Measurements from ENCODE around the gene SLIT3. TPM values are rescaled to one million over a fixed set of nuclear protein-coding genes. Genes with fewer than 3 reads are reported as not detected.

The SLIT3 gene
- total and polyA plus RNA-seq, 10 of the 15 experiments (the other 5 are each of a cell fraction or from before 2014, with no cell fraction given) = 0.05 TPM; not detected in 9

DNA sequence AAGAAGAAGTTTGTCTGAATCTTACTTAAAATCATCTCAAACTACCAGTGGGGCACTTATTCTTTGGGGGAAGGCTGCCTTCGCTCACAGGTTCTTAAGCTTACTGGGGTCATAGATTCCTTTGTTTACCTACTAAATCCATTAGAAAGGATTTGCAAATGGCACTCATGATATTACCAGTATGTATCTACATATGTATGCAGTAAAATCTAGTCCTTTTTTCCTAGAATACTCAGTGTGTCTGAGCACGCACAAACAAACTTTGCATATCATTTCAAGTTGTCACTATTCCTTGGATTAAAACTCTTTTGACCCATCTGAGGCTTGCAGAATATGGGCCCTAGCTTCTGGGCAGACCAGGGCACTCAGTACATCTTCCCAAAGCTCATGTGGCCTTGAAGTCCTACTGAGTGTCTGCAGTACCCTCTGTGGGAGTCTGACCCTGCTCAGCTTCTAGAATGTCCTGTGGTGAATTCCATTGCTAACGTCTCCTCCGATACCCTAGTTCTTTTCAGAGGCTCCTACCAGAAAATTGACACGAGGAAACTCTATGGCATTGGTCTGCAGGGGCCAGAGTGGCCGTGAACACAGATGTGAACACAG, 297.9 kb downstream of the SLIT3 start:
- FAIRE-seq (no peak), ATAC-seq (no peak), DNase-seq (ENCODE audit: low read depth, low spot score) (no peak)
- Histone ChIP-seq H3K9me3 (replicated peaks; ENCODE audit: control insufficient read depth, insufficient read depth, low read length) (no peaks in the 10 kb centered on the region), H3K4me2 (ENCODE audit: control insufficient read depth, insufficient read depth) (no peak overlapping the region), H4K20me1 (ENCODE audit: control insufficient read depth, insufficient read depth) (no peaks in the 10 kb centered on the region), H3K27ac (ENCODE audit: control insufficient read depth, insufficient read depth) (no peak overlapping the region), H3K36me3 (ENCODE audit: control insufficient read depth in 2 of 2, insufficient read depth in 2 of 2, low read length in 1 of 2) (no peaks in the 10 kb centered on the region), H3K27me3 (replicated peaks in 1 of 2; ENCODE audit: control insufficient read depth in 2 of 2, insufficient read depth in 2 of 2, low read length in 1 of 2) (no peaks in the 10 kb centered on the region; a peak in 1 of 4 replicates), H2AFZ (ENCODE audit: control insufficient read depth, low read depth, low read length) (no peak overlapping the region), H3K4me1 (ENCODE audit: control insufficient read depth, insufficient read depth, low read length) (no peaks in the 10 kb centered on the region), H3K9ac (ENCODE audit: control insufficient read depth, insufficient read depth, low read length) (no peak overlapping the region), H3K79me2 (ENCODE audit: control insufficient read depth, insufficient read depth, low read length) (no peaks in the 10 kb centered on the region), H3K4me3 (no peak overlapping the region)
- in situ Hi-C loops (cut with MboI) = no loop called here
- no TSS peak for BruUV-seq (replicated peaks)
- WGBS (ENCODE audit: insufficient coverage, insufficient replicate concordance, low lambda C conversion rate, missing lambda C conversion rate) = 21% methylated on average over 6 of the region's 6 CpGs
- ChIA-PET CTCF (interaction anchor here (0.6 to 1.2 kb wide), 2 partner anchors 16 to 425 kb away, joined by 4 to 5 read pairs; no protein-coding TSS in a partner anchor), SMC1A (ENCODE audit: uncharacterized antibody, unreplicated experiment) (no interaction called here), RAD21 (ENCODE audit: unreplicated experiment) (no interaction called here), POLR2A (no interaction called here)
- intact Hi-C loops (cut with micrococcal nuclease; ENCODE audit: unreplicated experiment) = no loop called here
- no peak for TF ChIP-seq HDAC6 (IDR thresholded peaks at IDR 0.05; ENCODE audit: unreplicated experiment)
- TF ChIP-seq, protein P1, sequence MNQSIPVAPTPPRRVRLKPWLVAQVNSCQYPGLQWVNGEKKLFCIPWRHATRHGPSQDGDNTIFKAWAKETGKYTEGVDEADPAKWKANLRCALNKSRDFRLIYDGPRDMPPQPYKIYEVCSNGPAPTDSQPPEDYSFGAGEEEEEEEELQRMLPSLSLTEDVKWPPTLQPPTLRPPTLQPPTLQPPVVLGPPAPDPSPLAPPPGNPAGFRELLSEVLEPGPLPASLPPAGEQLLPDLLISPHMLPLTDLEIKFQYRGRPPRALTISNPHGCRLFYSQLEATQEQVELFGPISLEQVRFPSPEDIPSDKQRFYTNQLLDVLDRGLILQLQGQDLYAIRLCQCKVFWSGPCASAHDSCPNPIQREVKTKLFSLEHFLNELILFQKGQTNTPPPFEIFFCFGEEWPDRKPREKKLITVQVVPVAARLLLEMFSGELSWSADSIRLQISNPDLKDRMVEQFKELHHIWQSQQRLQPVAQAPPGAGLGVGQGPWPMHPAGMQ (IDR thresholded peaks at IDR 0.05; ENCODE audit: borderline replicate concordance) = no peak
- TF ChIP-seq YBX1 (IDR thresholded peaks at IDR 0.05) = no peak
- TF ChIP-seq RB1 (IDR thresholded peaks at IDR 0.05; ENCODE audit: borderline replicate concordance) = no peak
- no peak for TF ChIP-seq CEBPB (IDR thresholded peaks at IDR 0.05; ENCODE audit: borderline replicate concordance in 1 of 2, low read depth in 2 of 2, low read length in 2 of 2)
- TF ChIP-seq, protein P2, sequence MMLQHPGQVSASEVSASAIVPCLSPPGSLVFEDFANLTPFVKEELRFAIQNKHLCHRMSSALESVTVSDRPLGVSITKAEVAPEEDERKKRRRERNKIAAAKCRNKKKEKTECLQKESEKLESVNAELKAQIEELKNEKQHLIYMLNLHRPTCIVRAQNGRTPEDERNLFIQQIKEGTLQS (IDR thresholded peaks at IDR 0.05; ENCODE audit: borderline replicate concordance, extremely low read depth, low read depth, low read length) = no peak
- TF ChIP-seq ZZZ3 (IDR thresholded peaks at IDR 0.05; ENCODE audit: control insufficient read depth, insufficient read length, low read depth) = no peak
- no peak for TF ChIP-seq RFX5 (IDR thresholded peaks at IDR 0.05; ENCODE audit: low read depth, low read length)
- no peak for TF ChIP-seq PAX8 (IDR thresholded peaks at IDR 0.05)
- TF ChIP-seq JUNB (IDR thresholded peaks at IDR 0.05) = no peak
- no peak for TF ChIP-seq BHLHE40 (IDR thresholded peaks at IDR 0.05; ENCODE audit: borderline replicate concordance in 1 of 2, low read depth in 2 of 2, low read length in 1 of 2)
- no peak for TF ChIP-seq POU2F2 (IDR thresholded peaks at IDR 0.05; ENCODE audit: borderline replicate concordance, low read depth, low read length)
- TF ChIP-seq IKZF1 (conservative IDR thresholded peaks at IDR 0.05) = no peak
- no peak for TF ChIP-seq BACH1 (IDR thresholded peaks at IDR 0.05; ENCODE audit: borderline replicate concordance)
- TF ChIP-seq, protein P3, sequence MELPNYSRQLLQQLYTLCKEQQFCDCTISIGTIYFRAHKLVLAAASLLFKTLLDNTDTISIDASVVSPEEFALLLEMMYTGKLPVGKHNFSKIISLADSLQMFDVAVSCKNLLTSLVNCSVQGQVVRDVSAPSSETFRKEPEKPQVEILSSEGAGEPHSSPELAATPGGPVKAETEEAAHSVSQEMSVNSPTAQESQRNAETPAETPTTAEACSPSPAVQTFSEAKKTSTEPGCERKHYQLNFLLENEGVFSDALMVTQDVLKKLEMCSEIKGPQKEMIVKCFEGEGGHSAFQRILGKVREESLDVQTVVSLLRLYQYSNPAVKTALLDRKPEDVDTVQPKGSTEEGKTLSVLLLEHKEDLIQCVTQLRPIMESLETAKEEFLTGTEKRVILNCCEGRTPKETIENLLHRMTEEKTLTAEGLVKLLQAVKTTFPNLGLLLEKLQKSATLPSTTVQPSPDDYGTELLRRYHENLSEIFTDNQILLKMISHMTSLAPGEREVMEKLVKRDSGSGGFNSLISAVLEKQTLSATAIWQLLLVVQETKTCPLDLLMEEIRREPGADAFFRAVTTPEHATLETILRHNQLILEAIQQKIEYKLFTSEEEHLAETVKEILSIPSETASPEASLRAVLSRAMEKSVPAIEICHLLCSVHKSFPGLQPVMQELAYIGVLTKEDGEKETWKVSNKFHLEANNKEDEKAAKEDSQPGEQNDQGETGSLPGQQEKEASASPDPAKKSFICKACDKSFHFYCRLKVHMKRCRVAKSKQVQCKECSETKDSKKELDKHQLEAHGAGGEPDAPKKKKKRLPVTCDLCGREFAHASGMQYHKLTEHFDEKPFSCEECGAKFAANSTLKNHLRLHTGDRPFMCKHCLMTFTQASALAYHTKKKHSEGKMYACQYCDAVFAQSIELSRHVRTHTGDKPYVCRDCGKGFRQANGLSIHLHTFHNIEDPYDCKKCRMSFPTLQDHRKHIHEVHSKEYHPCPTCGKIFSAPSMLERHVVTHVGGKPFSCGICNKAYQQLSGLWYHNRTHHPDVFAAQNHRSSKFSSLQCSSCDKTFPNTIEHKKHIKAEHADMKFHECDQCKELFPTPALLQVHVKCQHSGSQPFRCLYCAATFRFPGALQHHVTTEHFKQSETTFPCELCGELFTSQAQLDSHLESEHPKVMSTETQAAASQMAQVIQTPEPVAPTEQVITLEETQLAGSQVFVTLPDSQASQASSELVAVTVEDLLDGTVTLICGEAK (IDR thresholded peaks at IDR 0.05; ENCODE audit: borderline replicate concordance) = no peak
